ENCODE measurements around the gene RAD51C.

GRCh38 chr17:58693751-58694150, 1.3 kb downstream of the RAD51C start:
- TF ChIP-seq CTCF (conservative IDR thresholded peaks at IDR 0.05 in 1 of 2, IDR thresholded peaks at IDR 0.05 in 1 of 2; ENCODE audit: low read depth in 1 of 2, low read length in 2 of 2) (no peak), EZH2 (IDR thresholded peaks at IDR 0.05; ENCODE audit: low read length, missing control alignments) (no peak)
